ENCODE data around the gene UNC5C. TPM values are rescaled to one million over a fixed set of nuclear protein-coding genes. Genes with fewer than 3 reads are reported as not detected.

UNC5C gene
- polyA plus RNA-seq, 1 donor: 4.1 TPM

- no peak for DNase-seq
- no CpG with 5 or more reads among the region's 2 CpGs for WGBS (ENCODE audit: insufficient coverage, low lambda C conversion rate)
- Histone ChIP-seq H3K27me3 (ENCODE audit: control insufficient read depth, insufficient read depth, low read length) (no peaks in the 10 kb centered on the region), H3K27ac (ENCODE audit: low read length) (no peak overlapping the region), H3K36me3 (ENCODE audit: control insufficient read depth, insufficient read depth, low read length) (no peaks in the 10 kb centered on the region), H3K9me3 (ENCODE audit: control insufficient read depth, low read depth, low read length) (no peaks in the 10 kb centered on the region), H3K4me1 (ENCODE audit: control insufficient read depth, insufficient read depth, low read length) (no peaks in the 10 kb centered on the region), H3K4me3 (ENCODE audit: low read length) (no peak overlapping the region)
Measured at GRCh38 chr4:95285797-95286196, 263.0 kb downstream of the UNC5C start.

GRCh38 chr4:95284655-95285054 is 264.1 kb downstream of the UNC5C start:
- no peaks in the 10 kb centered on the region for H3K4me1 ChIP-seq (ENCODE audit: control insufficient read depth, insufficient read depth, low read length)
- H3K36me3 ChIP-seq (ENCODE audit: control insufficient read depth, insufficient read depth, low read length): no peaks in the 10 kb centered on the region
- DNase-seq: no peak
- WGBS (ENCODE audit: insufficient coverage, low lambda C conversion rate): no CpG with 5 or more reads among the region's 1 CpG
- no peak overlapping the region for H3K4me3 ChIP-seq (ENCODE audit: low read length)
- H3K27ac ChIP-seq (ENCODE audit: low read length): no peak overlapping the region
- H3K9me3 ChIP-seq (ENCODE audit: control insufficient read depth, low read depth, low read length): no peaks in the 10 kb centered on the region
- H3K27me3 ChIP-seq (ENCODE audit: control insufficient read depth, insufficient read depth, low read length): no peaks in the 10 kb centered on the region

- Histone ChIP-seq H3K36me3 (ENCODE audit: control insufficient read depth, insufficient read depth, low read length) (no peaks in the 10 kb centered on the region), H3K27me3 (ENCODE audit: control insufficient read depth, insufficient read depth, low read length) (no peaks in the 10 kb centered on the region), H3K4me3 (ENCODE audit: low read length) (no peak overlapping the region), H3K9me3 (ENCODE audit: control insufficient read depth, low read depth, low read length) (no peaks in the 10 kb centered on the region), H3K27ac (ENCODE audit: low read length) (no peak overlapping the region), H3K4me1 (ENCODE audit: control insufficient read depth, insufficient read depth, low read length) (no peaks in the 10 kb centered on the region)
- DNase-seq: no peak
- 77% methylated on average over 2 of the region's 10 CpGs for WGBS (ENCODE audit: insufficient coverage, low lambda C conversion rate)
Measured at GRCh38 chr4:95283320-95283719, 265.5 kb downstream of the UNC5C start.

- no peaks in the 10 kb centered on the region for H3K9me3 ChIP-seq (ENCODE audit: control insufficient read depth, low read depth, low read length)
- H3K4me1 ChIP-seq (ENCODE audit: control insufficient read depth, insufficient read depth, low read length): no peaks in the 10 kb centered on the region
- H3K4me3 ChIP-seq (ENCODE audit: low read length): no peak overlapping the region
- no peak overlapping the region for H3K27ac ChIP-seq (ENCODE audit: low read length)
- H3K27me3 ChIP-seq (ENCODE audit: control insufficient read depth, insufficient read depth, low read length): no peaks in the 10 kb centered on the region
- H3K36me3 ChIP-seq (ENCODE audit: control insufficient read depth, insufficient read depth, low read length): no peaks in the 10 kb centered on the region
- 71% methylated on average over 1 of the region's 3 CpGs for WGBS (ENCODE audit: insufficient coverage, low lambda C conversion rate)
- DNase-seq: no peak
Measured at GRCh38 chr4:95272797-95273196, 276.0 kb downstream of the UNC5C start.

- Histone ChIP-seq H3K27ac (ENCODE audit: low read length) (no peak overlapping the region), H3K36me3 (ENCODE audit: control insufficient read depth, insufficient read depth, low read length) (no peaks in the 10 kb centered on the region), H3K4me1 (ENCODE audit: control insufficient read depth, insufficient read depth, low read length) (no peaks in the 10 kb centered on the region), H3K4me3 (ENCODE audit: low read length) (no peak overlapping the region), H3K27me3 (ENCODE audit: control insufficient read depth, insufficient read depth, low read length) (no peaks in the 10 kb centered on the region), H3K9me3 (ENCODE audit: control insufficient read depth, low read depth, low read length) (no peaks in the 10 kb centered on the region)
- DNase-seq: no peak
- 92% methylated on average over 3 of the region's 3 CpGs for WGBS (ENCODE audit: insufficient coverage, low lambda C conversion rate)
Measured at GRCh38 chr4:95272036-95272435, 276.7 kb downstream of the UNC5C start.

- Histone ChIP-seq H3K27ac (ENCODE audit: low read length) (no peak overlapping the region), H3K9me3 (ENCODE audit: control insufficient read depth, low read depth, low read length) (no peaks in the 10 kb centered on the region), H3K4me3 (ENCODE audit: low read length) (no peak overlapping the region), H3K4me1 (ENCODE audit: control insufficient read depth, insufficient read depth, low read length) (no peaks in the 10 kb centered on the region), H3K36me3 (ENCODE audit: control insufficient read depth, insufficient read depth, low read length) (no peaks in the 10 kb centered on the region), H3K27me3 (ENCODE audit: control insufficient read depth, insufficient read depth, low read length) (no peaks in the 10 kb centered on the region)
- 80% methylated on average over 1 of the region's 7 CpGs for WGBS (ENCODE audit: insufficient coverage, low lambda C conversion rate)
- no peak for DNase-seq
Measured at GRCh38 chr4:95268819-95269565, 279.8 kb downstream of the UNC5C start.

GRCh38 chr4:95267081-95267480 is 281.7 kb downstream of the UNC5C start:
- Histone ChIP-seq H3K4me3 (ENCODE audit: low read length) (no peak overlapping the region), H3K4me1 (ENCODE audit: control insufficient read depth, insufficient read depth, low read length) (no peaks in the 10 kb centered on the region), H3K36me3 (ENCODE audit: control insufficient read depth, insufficient read depth, low read length) (no peaks in the 10 kb centered on the region), H3K27ac (ENCODE audit: low read length) (no peak overlapping the region), H3K27me3 (ENCODE audit: control insufficient read depth, insufficient read depth, low read length) (no peaks in the 10 kb centered on the region), H3K9me3 (ENCODE audit: control insufficient read depth, low read depth, low read length) (no peaks in the 10 kb centered on the region)
- no peak for DNase-seq

GRCh38 chr4:95265814-95266740 is 282.7 kb downstream of the UNC5C start:
- WGBS (ENCODE audit: insufficient coverage, low lambda C conversion rate): 83% methylated on average over 1 of the region's 5 CpGs
- Histone ChIP-seq H3K9me3 (ENCODE audit: control insufficient read depth, low read depth, low read length) (no peaks in the 10 kb centered on the region), H3K4me3 (ENCODE audit: low read length) (no peak overlapping the region), H3K36me3 (ENCODE audit: control insufficient read depth, insufficient read depth, low read length) (no peaks in the 10 kb centered on the region), H3K27ac (ENCODE audit: low read length) (no peak overlapping the region), H3K27me3 (ENCODE audit: control insufficient read depth, insufficient read depth, low read length) (no peaks in the 10 kb centered on the region), H3K4me1 (ENCODE audit: control insufficient read depth, insufficient read depth, low read length) (no peaks in the 10 kb centered on the region)
- no peak for DNase-seq

- no peak for DNase-seq
- no peaks in the 10 kb centered on the region for H3K4me1 ChIP-seq (ENCODE audit: control insufficient read depth, insufficient read depth, low read length)
- no peaks in the 10 kb centered on the region for H3K27me3 ChIP-seq (ENCODE audit: control insufficient read depth, insufficient read depth, low read length)
- WGBS (ENCODE audit: insufficient coverage, low lambda C conversion rate): no CpG with 5 or more reads among the region's 2 CpGs
- H3K36me3 ChIP-seq (ENCODE audit: control insufficient read depth, insufficient read depth, low read length): no peaks in the 10 kb centered on the region
- H3K4me3 ChIP-seq (ENCODE audit: low read length): no peak overlapping the region
- H3K9me3 ChIP-seq (ENCODE audit: control insufficient read depth, low read depth, low read length): no peaks in the 10 kb centered on the region
- H3K27ac ChIP-seq (ENCODE audit: low read length): no peak overlapping the region
Measured at GRCh38 chr4:95264843-95265242, 283.9 kb downstream of the UNC5C start.

GRCh38 chr4:95263960-95264359 is 284.8 kb downstream of the UNC5C start:
- no peak for DNase-seq
- H3K27me3 ChIP-seq (ENCODE audit: control insufficient read depth, insufficient read depth, low read length): no peaks in the 10 kb centered on the region
- WGBS (ENCODE audit: insufficient coverage, low lambda C conversion rate): no CpG with 5 or more reads among the region's 1 CpG
- no peak overlapping the region for H3K4me3 ChIP-seq (ENCODE audit: low read length)
- no peaks in the 10 kb centered on the region for H3K36me3 ChIP-seq (ENCODE audit: control insufficient read depth, insufficient read depth, low read length)
- no peaks in the 10 kb centered on the region for H3K9me3 ChIP-seq (ENCODE audit: control insufficient read depth, low read depth, low read length)
- no peaks in the 10 kb centered on the region for H3K4me1 ChIP-seq (ENCODE audit: control insufficient read depth, insufficient read depth, low read length)
- no peak overlapping the region for H3K27ac ChIP-seq (ENCODE audit: low read length)

All from large intestine (tissue), 3 donors.